Neural progenitor cell (in vitro differentiated cells): Measurements from ENCODE around the gene DYNC1LI1.

Source experiments
- EZH2 ChIP-seq: fragments of 200-600 bp; sonication (generic); IDR thresholded peaks from 2 replicates; pipeline ENCODE4 v1.6.1; 2017; ENCODE audit warnings: antibody characterized with exemption, mild to moderate bottlenecking, moderate library complexity
- EZH2phosphoT487 ChIP-seq: fragments of 200-600 bp; sonication (generic); IDR thresholded peaks from 2 replicates; pipeline ENCODE4 v1.6.1; 2017; ENCODE audit warnings: antibody characterized with exemption
- TF ChIP-seq, protein P1 (sequence below): fragments of 200-600 bp; sonication (generic); IDR thresholded peaks from 2 replicates; pipeline ENCODE4 v1.5.1; 2017; ENCODE audit warnings: antibody characterized with exemption, mild to moderate bottlenecking

DNA sequence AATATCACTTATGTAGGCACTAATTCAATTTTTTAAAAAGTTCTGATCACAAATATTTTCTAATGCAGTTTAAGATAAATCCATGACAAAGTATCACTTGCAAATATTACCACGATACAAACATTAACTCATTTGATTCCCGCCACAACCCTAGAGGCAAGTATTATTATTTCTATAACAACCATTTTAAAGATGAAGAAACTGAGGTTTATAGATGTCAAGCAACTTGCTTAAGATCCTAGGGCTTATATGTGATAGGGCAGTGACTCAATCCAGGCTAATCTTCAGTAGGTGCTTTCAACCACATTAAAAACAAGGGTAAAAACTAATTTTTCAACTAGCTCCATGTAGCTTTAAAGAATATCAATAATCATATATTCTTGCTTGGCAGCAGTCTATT lies 1.7 kb downstream of the DYNC1LI1 start:
- TF ChIP-seq, protein P1, sequence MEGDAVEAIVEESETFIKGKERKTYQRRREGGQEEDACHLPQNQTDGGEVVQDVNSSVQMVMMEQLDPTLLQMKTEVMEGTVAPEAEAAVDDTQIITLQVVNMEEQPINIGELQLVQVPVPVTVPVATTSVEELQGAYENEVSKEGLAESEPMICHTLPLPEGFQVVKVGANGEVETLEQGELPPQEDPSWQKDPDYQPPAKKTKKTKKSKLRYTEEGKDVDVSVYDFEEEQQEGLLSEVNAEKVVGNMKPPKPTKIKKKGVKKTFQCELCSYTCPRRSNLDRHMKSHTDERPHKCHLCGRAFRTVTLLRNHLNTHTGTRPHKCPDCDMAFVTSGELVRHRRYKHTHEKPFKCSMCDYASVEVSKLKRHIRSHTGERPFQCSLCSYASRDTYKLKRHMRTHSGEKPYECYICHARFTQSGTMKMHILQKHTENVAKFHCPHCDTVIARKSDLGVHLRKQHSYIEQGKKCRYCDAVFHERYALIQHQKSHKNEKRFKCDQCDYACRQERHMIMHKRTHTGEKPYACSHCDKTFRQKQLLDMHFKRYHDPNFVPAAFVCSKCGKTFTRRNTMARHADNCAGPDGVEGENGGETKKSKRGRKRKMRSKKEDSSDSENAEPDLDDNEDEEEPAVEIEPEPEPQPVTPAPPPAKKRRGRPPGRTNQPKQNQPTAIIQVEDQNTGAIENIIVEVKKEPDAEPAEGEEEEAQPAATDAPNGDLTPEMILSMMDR = no peak
- TF ChIP-seq EZH2 (no peak), EZH2phosphoT487 (no peak)
